IMR-90 (cell line): ENCODE data around the gene LTA. TPM values are rescaled to one million over a fixed set of nuclear protein-coding genes. Genes with fewer than 3 reads are reported as not detected.

Experiments
- ATAC-seq: fragments of 200-7000 bp; cut with Tn5 transposase; 2 replicates; pipeline ENCODE4 v1.9.1; 2020; ENCODE audit warnings: low read depth, mild to moderate bottlenecking, moderate library complexity
- BruUV-seq: library from RNA; stranded (reverse); fragments of 400-500 nt; replicated peaks from 2 replicates; lab custom pipeline; 2021; lab: Mats Ljungman, UMichigan
- CTCF ChIA-PET: fragments of 300-600 bp; formaldehyde crosslinking; extraction: SDS; loops from one replicate; lab custom pipeline; 2021; ENCODE audit warnings: antibody characterized with exemption; lab: Yijun Ruan, JAX
- POLR2A ChIA-PET: fragments of 300-600 bp; sonication (Branson Sonifier 250); formaldehyde crosslinking; loops from one replicate; lab custom pipeline; 2022; ENCODE audit warnings: antibody characterized with exemption; ENCODE audit not compliant: unreplicated experiment; lab: Charles Lee
- DNase-seq: peaks from one replicate; pipeline ENCODE4 v3.0.0; 2013
- H2AFZ ChIP-seq: replicated peaks from 2 replicates; pipeline ENCODE3; 2013; ENCODE audit warnings: low read length, mild to moderate bottlenecking; ENCODE audit not compliant: poor library complexity
- H2AK5ac ChIP-seq: 2 replicates; pipeline ENCODE4 v1.6.1; 2013; ENCODE audit warnings: low read depth, low read length, inconsistent platforms
- H2AK9ac ChIP-seq: replicated peaks from 2 replicates; pipeline ENCODE3; 2013; ENCODE audit warnings: mild to moderate bottlenecking, low read depth, low read length, moderate library complexity; ENCODE audit not compliant: poor library complexity
- H2BK120ac ChIP-seq: 2 replicates; pipeline ENCODE4 v1.6.1; 2013; ENCODE audit warnings: low read depth, low read length, inconsistent platforms
- H2BK15ac ChIP-seq: 3 replicates; pipeline ENCODE4 v1.6.1; 2013; ENCODE audit warnings: low read depth, low read length, inconsistent platforms
- H2BK20ac ChIP-seq: 2 replicates; pipeline ENCODE4 v1.6.1; 2013; ENCODE audit warnings: low read depth, mild to moderate bottlenecking, inconsistent platforms, low read length, moderate library complexity
- H2BK5ac ChIP-seq: 2 replicates; pipeline ENCODE4 v1.6.1; 2013; ENCODE audit warnings: mild to moderate bottlenecking, low read depth, low read length, inconsistent platforms; ENCODE audit not compliant: poor library complexity, severe bottlenecking
- H3K14ac ChIP-seq: replicated peaks from 2 replicates; pipeline ENCODE4 v1.6.1; 2013; ENCODE audit warnings: low read depth, low read length, inconsistent platforms
- H3K18ac ChIP-seq: 2 replicates; pipeline ENCODE4 v1.6.1; 2013; ENCODE audit warnings: low read depth, low read length, control low read depth
- H3K23ac ChIP-seq: 2 replicates; pipeline ENCODE4 v1.6.1; 2013; ENCODE audit warnings: low read depth, low read length, inconsistent platforms
- H3K27ac ChIP-seq: 2 replicates; pipeline ENCODE4 v1.5.1; 2013; ENCODE audit warnings: mild to moderate bottlenecking, control low read depth, low read length; ENCODE audit not compliant: insufficient read depth
- H3K27me3 ChIP-seq: 2 replicates; pipeline ENCODE4 v1.6.1; 2013; ENCODE audit warnings: low read length; ENCODE audit not compliant: control insufficient read depth, insufficient read depth
- H3K36me3 ChIP-seq: 2 replicates; pipeline ENCODE4 v1.6.1; 2013; ENCODE audit warnings: low read length, mixed read lengths; ENCODE audit not compliant: control insufficient read depth, insufficient read depth
- H3K4ac ChIP-seq: 2 replicates; pipeline ENCODE4 v1.6.1; 2013; ENCODE audit warnings: low read depth, low read length, inconsistent platforms
- H3K4me1 ChIP-seq: 2 replicates; pipeline ENCODE4 v1.6.1; 2013; ENCODE audit warnings: low read length, mixed read lengths; ENCODE audit not compliant: control insufficient read depth, insufficient read depth
- H3K4me2 ChIP-seq: 2 replicates; pipeline ENCODE4 v1.6.1; 2013; ENCODE audit warnings: low read depth, mild to moderate bottlenecking, control low read depth, low read length, moderate library complexity
- H3K4me3 ChIP-seq: 2 replicates; pipeline ENCODE4 v1.5.1; 2013; ENCODE audit warnings: low read depth, mild to moderate bottlenecking, control low read depth, low read length, moderate library complexity; ENCODE audit not compliant: insufficient read depth
- H3K56ac ChIP-seq: 2 replicates; pipeline ENCODE4 v1.6.1; 2013; ENCODE audit warnings: low read length, inconsistent platforms; ENCODE audit not compliant: insufficient read depth; ENCODE audit errors: extremely low read depth
- H3K79me1 ChIP-seq, 2 experiments: 2 replicates each; pipeline ENCODE4 v1.6.1; 2013; ENCODE audit warnings: low read length in 2 of 2, inconsistent platforms in 1 of 2, low read depth in 1 of 2
- H3K9ac ChIP-seq: 2 replicates; pipeline ENCODE4 v1.6.1; 2013; ENCODE audit warnings: low read depth, low read length, control low read depth
- H3K9me1 ChIP-seq: 2 replicates; pipeline ENCODE4 v1.6.1; 2013; ENCODE audit warnings: low read length, inconsistent platforms; ENCODE audit not compliant: insufficient read depth
- H3K9me3 ChIP-seq: 2 replicates; pipeline ENCODE4 v1.6.1; 2013; ENCODE audit warnings: low read length; ENCODE audit not compliant: control insufficient read depth, insufficient read depth
- H4K20me1 ChIP-seq: 2 replicates; pipeline ENCODE4 v1.6.1; 2013; ENCODE audit warnings: low read length, inconsistent platforms; ENCODE audit not compliant: insufficient read depth
- H4K5ac ChIP-seq: 2 replicates; pipeline ENCODE4 v1.6.1; 2013; ENCODE audit warnings: mild to moderate bottlenecking, low read depth, low read length, control low read depth
- H4K8ac ChIP-seq, 2 experiments: 2 replicates each; pipeline ENCODE4 v1.6.1; 2013; ENCODE audit warnings: low read depth in 2 of 2, low read length in 2 of 2, control low read depth in 1 of 2, inconsistent platforms in 1 of 2
- H4K91ac ChIP-seq: 2 replicates; pipeline ENCODE4 v1.6.1; 2013; ENCODE audit warnings: low read depth, low read length, inconsistent platforms; ENCODE audit not compliant: insufficient read depth
- BHLHE40 ChIP-seq: fragments of 150-350 bp; IDR thresholded peaks from 2 replicates; pipeline ENCODE4 v1.6.1; 2016; ENCODE audit warnings: mild to moderate bottlenecking, low read depth, low read length
- CEBPB ChIP-seq: IDR thresholded peaks from 2 replicates; pipeline ENCODE4 v1.6.1; 2012; ENCODE audit warnings: low read depth, low read length, improper control_type of control experiment
- CHD1 ChIP-seq: IDR thresholded peaks from 2 replicates; pipeline ENCODE4 v1.6.1; 2012; ENCODE audit warnings: low read depth, low read length, improper control_type of control experiment
- FOS ChIP-seq: fragments of 150-350 bp; IDR thresholded peaks from 2 replicates; pipeline ENCODE4 v1.6.1; 2016; ENCODE audit warnings: low read depth, low read length
- MAFK ChIP-seq: IDR thresholded peaks from 2 replicates; pipeline ENCODE4 v1.6.1; 2012; ENCODE audit warnings: low read depth, low read length, improper control_type of control experiment
- MAZ ChIP-seq: IDR thresholded peaks from 2 replicates; pipeline ENCODE4 v1.6.1; 2012; ENCODE audit warnings: low read depth, mild to moderate bottlenecking, low read length, improper control_type of control experiment, moderate library complexity, borderline replicate concordance
- MXI1 ChIP-seq: IDR thresholded peaks from 2 replicates; pipeline ENCODE4 v1.6.1; 2012; ENCODE audit warnings: low read depth, mild to moderate bottlenecking, low read length, moderate library complexity, borderline replicate concordance
- POLR2A ChIP-seq: IDR thresholded peaks from 2 replicates; pipeline ENCODE4 v1.6.1; 2012; ENCODE audit warnings: mild to moderate bottlenecking, low read depth, low read length
- RAD21 ChIP-seq: IDR thresholded peaks from 2 replicates; pipeline ENCODE4 v1.6.1; 2012; ENCODE audit warnings: low read length, improper control_type of control experiment
- RCOR1 ChIP-seq: IDR thresholded peaks from 2 replicates; pipeline ENCODE4 v1.6.1; 2012; ENCODE audit warnings: mild to moderate bottlenecking, low read length, improper control_type of control experiment; ENCODE audit not compliant: insufficient replicate concordance
- RFX5 ChIP-seq: IDR thresholded peaks from 2 replicates; pipeline ENCODE4 v1.8.0; 2012; ENCODE audit warnings: low read depth, mild to moderate bottlenecking, low read length, moderate library complexity
- SMC3 ChIP-seq: fragments of 150-350 bp; IDR thresholded peaks from 2 replicates; pipeline ENCODE4 v1.6.1; 2016; ENCODE audit warnings: low read depth, mild to moderate bottlenecking, antibody characterized with exemption, low read length, moderate library complexity
- WGBS, 2 experiments: methylation state at CpG; one replicate each; pipeline versions ENCODE4 v1.1.5 to v1.1.7; 2013; ENCODE audit warnings: missing lambda C conversion rate in 2 of 2; ENCODE audit not compliant: insufficient read length in 1 of 2; ENCODE audit errors: extremely low coverage in 2 of 2; 5-methylcytosine and 5-hydroxymethylcytosine counted together
- dilution Hi-C: fragments of 300-500 bp; cut with HindIII; formaldehyde crosslinking; loops from one replicate; pipeline ENCODE4 v1.14.3; 2018; ENCODE audit warnings: low sequenced_read_pairs; ENCODE audit not compliant: unreplicated experiment
- in situ Hi-C: fragments of 300-500 bp; cut with MboI; formaldehyde crosslinking; loops from 3 replicates; pipeline ENCODE4 v1.14.3; 2019; ENCODE audit warnings: low sequenced_read_pairs, inconsistent platforms, mixed read lengths
- intact Hi-C: fragments of 100-400 bp; cut with micrococcal nuclease; formaldehyde crosslinking; loops from 2 replicates; pipeline ENCODE4 v1.10.0; 2022
- polyA plus RNA-seq, 3 experiments: library from polyadenylated mRNA; depleted of rRNA; stranded (reverse); fragments of >200 nt; gene quantifications; 2 replicates each; pipeline ENCODE4 v1.2.3, GENCODE V29; 2012; ENCODE audit warnings: low replicate concordance in 1 of 3
- total RNA-seq: library from RNA; depleted of rRNA; stranded (reverse); fragments of >200 nt; gene quantifications from 2 replicates; pipeline ENCODE4 v1.2.3, GENCODE V29; 2012
- TF ChIP-seq, protein P1 (sequence below): conservative IDR thresholded peaks from 2 replicates; pipeline ENCODE4 v1.5.1; 2012; ENCODE audit warnings: mild to moderate bottlenecking, low read depth, low read length, improper control_type of control experiment
- TF ChIP-seq, protein P2 (sequence below): fragments of 150-350 bp; IDR thresholded peaks from 2 replicates; pipeline ENCODE4 v1.6.1; 2017; ENCODE audit warnings: mild to moderate bottlenecking, antibody characterized with exemption, low read length, low read depth
- TF ChIP-seq, protein P3 (sequence below): fragments of 150-350 bp; IDR thresholded peaks from 2 replicates; pipeline ENCODE4 v1.6.1; 2016; ENCODE audit warnings: low read depth, mild to moderate bottlenecking, low read length, moderate library complexity, borderline replicate concordance

Gene LTA
- total and polyA plus RNA-seq, 2 of the 4 experiments (the other 2 are of a cell fraction), result not detected

DNA sequence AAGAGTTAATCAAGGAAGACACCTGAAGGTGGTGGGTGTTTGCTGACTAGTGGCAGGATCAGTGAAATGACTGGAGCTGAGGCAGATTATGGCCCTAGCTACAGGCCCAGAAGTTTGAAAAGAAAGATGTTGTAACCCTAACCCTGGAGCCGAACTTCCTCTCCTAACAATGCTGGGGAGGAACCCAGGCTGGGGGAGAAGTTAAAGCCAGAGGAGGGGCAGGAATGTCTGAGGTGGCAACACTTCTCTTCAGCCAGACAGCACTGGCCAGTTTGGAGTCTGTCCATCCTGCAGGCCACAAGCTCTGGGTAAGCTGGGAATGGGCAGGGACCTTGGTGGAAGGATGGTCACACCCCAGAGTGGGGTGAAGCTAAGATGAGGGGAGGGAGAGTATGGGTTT, 13.9 kb downstream of the LTA start, which contains the start of gene LST1:
TSS of gene LST1 (plus strand) at position 270 of the 400 bp plus-strand sequence. CDS start 1,023 bp downstream, outside the sequence.
- CTCF ChIA-PET, result interaction anchor here (1.2 to 1.4 kb wide), 2 partner anchors 35 to 39 kb away, joined by 4 to 8 read pairs; partner anchors contain the start of genes ATP6V1G2 and NFKBIL1
- H4K5ac ChIP-seq, result no peak within 1 kb of the TSS
- intact Hi-C loops (no loop called here), dilution Hi-C loops (no loop called here), in situ Hi-C loops (no loop called here)
- no peak within 1 kb of the TSS for H2BK15ac ChIP-seq
- no peak within 1 kb of the TSS for H3K9ac ChIP-seq
- H3K56ac ChIP-seq, result no peak within 1 kb of the TSS
- H3K36me3 ChIP-seq, result no peaks in the 10 kb centered on the region
- peaks cover 4% of the 10 kb centered on the region; the same call in 1 of the 2 replicates for H3K4me1 ChIP-seq
- H2AK9ac ChIP-seq, result peak within 1 kb of the TSS; percentile 61
- no peak within 1 kb of the TSS for H2AFZ ChIP-seq
- POLR2A ChIA-PET, result no interaction called here
- DNase-seq (no peak), ATAC-seq (no peak)
- no peaks in the 10 kb centered on the region for H3K79me1 ChIP-seq
- H3K4me2 ChIP-seq, result no peak within 1 kb of the TSS
- H4K8ac ChIP-seq, result no peak within 1 kb of the TSS; a peak in 1 of 4 replicates
- no peak within 1 kb of the TSS for H3K4ac ChIP-seq
- no peak within 1 kb of the TSS for H2AK5ac ChIP-seq
- no peak within 1 kb of the TSS for H3K23ac ChIP-seq
- no peak within 1 kb of the TSS for H3K14ac ChIP-seq
- H3K18ac ChIP-seq, result no peak within 1 kb of the TSS
- no CpG with 5 or more reads among the region's 1 CpG for WGBS, 2 experiments
- TF ChIP-seq, protein P1, sequence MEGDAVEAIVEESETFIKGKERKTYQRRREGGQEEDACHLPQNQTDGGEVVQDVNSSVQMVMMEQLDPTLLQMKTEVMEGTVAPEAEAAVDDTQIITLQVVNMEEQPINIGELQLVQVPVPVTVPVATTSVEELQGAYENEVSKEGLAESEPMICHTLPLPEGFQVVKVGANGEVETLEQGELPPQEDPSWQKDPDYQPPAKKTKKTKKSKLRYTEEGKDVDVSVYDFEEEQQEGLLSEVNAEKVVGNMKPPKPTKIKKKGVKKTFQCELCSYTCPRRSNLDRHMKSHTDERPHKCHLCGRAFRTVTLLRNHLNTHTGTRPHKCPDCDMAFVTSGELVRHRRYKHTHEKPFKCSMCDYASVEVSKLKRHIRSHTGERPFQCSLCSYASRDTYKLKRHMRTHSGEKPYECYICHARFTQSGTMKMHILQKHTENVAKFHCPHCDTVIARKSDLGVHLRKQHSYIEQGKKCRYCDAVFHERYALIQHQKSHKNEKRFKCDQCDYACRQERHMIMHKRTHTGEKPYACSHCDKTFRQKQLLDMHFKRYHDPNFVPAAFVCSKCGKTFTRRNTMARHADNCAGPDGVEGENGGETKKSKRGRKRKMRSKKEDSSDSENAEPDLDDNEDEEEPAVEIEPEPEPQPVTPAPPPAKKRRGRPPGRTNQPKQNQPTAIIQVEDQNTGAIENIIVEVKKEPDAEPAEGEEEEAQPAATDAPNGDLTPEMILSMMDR, result no peak
- no peak for TF ChIP-seq CHD1
- no peak for TF ChIP-seq SMC3
- TF ChIP-seq POLR2A, result no peak
- TF ChIP-seq MXI1, result no peak
- TF ChIP-seq, protein P2, sequence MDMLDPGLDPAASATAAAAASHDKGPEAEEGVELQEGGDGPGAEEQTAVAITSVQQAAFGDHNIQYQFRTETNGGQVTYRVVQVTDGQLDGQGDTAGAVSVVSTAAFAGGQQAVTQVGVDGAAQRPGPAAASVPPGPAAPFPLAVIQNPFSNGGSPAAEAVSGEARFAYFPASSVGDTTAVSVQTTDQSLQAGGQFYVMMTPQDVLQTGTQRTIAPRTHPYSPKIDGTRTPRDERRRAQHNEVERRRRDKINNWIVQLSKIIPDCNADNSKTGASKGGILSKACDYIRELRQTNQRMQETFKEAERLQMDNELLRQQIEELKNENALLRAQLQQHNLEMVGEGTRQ, result no peak
- TF ChIP-seq RAD21, result no peak
- TF ChIP-seq, protein P3, sequence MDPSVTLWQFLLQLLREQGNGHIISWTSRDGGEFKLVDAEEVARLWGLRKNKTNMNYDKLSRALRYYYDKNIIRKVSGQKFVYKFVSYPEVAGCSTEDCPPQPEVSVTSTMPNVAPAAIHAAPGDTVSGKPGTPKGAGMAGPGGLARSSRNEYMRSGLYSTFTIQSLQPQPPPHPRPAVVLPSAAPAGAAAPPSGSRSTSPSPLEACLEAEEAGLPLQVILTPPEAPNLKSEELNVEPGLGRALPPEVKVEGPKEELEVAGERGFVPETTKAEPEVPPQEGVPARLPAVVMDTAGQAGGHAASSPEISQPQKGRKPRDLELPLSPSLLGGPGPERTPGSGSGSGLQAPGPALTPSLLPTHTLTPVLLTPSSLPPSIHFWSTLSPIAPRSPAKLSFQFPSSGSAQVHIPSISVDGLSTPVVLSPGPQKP, result no peak
- TF ChIP-seq FOS, result no peak
- TF ChIP-seq BHLHE40, result no peak
- no peak for TF ChIP-seq RFX5
- TF ChIP-seq MAZ, result no peak
- TF ChIP-seq MAFK, result no peak
- TF ChIP-seq CEBPB, result no peak
- TF ChIP-seq RCOR1, result no peak
- peaks cover 11% of the 10 kb centered on the region for H3K27me3 ChIP-seq
- no peak within 1 kb of the TSS for H4K91ac ChIP-seq
- H2BK120ac ChIP-seq, result no peak within 1 kb of the TSS
- no TSS peak for BruUV-seq
- no peaks in the 10 kb centered on the region; the same call in 1 of the 2 replicates for H3K9me1 ChIP-seq
- H3K4me3 ChIP-seq, result no peak within 1 kb of the TSS
- no peak within 1 kb of the TSS for H2BK20ac ChIP-seq
- H3K9me3 ChIP-seq, result no peaks in the 10 kb centered on the region
- no peak within 1 kb of the TSS for H2BK5ac ChIP-seq
- H3K27ac ChIP-seq, result no peak within 1 kb of the TSS
- no peaks in the 10 kb centered on the region for H4K20me1 ChIP-seq
